B cell (primary cell): ENCODE results near the gene HMGCS1. TPM values are rescaled to one million over a fixed set of nuclear protein-coding genes. Genes with fewer than 3 reads are reported as not detected.

Source experiments
- ATAC-seq: fragments of 200-7000 bp; cut with Tn5 transposase; one replicate; pipeline ENCODE4 v1.10.0; 2021; ENCODE audit warnings: low read depth, mild to moderate bottlenecking, moderate number of reproducible peaks, moderate library complexity
- CTCF ChIA-PET: fragments of 350-600 bp; sonication (Branson Sonifier 250); formaldehyde crosslinking; loops from one replicate; lab custom pipeline; 2021; ENCODE audit warnings: antibody characterized with exemption, inconsistent platforms; lab: Charles Lee
- POLR2A ChIA-PET: fragments of 350-600 bp; sonication (Branson Sonifier 250); formaldehyde crosslinking; loops from one replicate; lab custom pipeline; 2021; ENCODE audit warnings: antibody characterized with exemption; lab: Charles Lee
- DNase-seq: peaks from one replicate; pipeline ENCODE4 v3.0.0; 2013
- H2AFZ ChIP-seq: 2 replicates; pipeline ENCODE4 v1.6.1; 2012; ENCODE audit warnings: mild to moderate bottlenecking, low read depth, low read length; ENCODE audit not compliant: insufficient read depth, poor library complexity, severe bottlenecking
- H3K27ac ChIP-seq, 2 donors: 1 replicate in 1 of 2; 2 replicates in 1 of 2; pipeline ENCODE4 v1.5.1; 2012 to 2013; ENCODE audit warnings: low read length in 2 of 2, mild to moderate bottlenecking in 2 of 2, moderate library complexity in 1 of 2
- H3K27me3 ChIP-seq, 4 experiments: fragments of 200-600 bp in 1 of 4; sonication (generic) in 1 of 4; replicated peaks in 1 of 4; 1 replicate in 2 of 4; 2 replicates in 2 of 4; pipeline versions ENCODE4 v1.6.1 to v1.7.0; 2013 to 2016; ENCODE audit warnings: low read length in 3 of 4, mild to moderate bottlenecking in 2 of 4, mixed read lengths in 1 of 4, moderate library complexity in 1 of 4; ENCODE audit not compliant: insufficient read depth in 4 of 4, control insufficient read depth in 3 of 4; ENCODE audit errors: control extremely low read depth in 1 of 4
- H3K36me3 ChIP-seq, 2 experiments: replicated peaks in 1 of 2; 1 replicate in 1 of 2; 2 replicates in 1 of 2; pipeline versions ENCODE4 v1.6.1 to v1.7.1; 2013; ENCODE audit warnings: low read length in 1 of 2; ENCODE audit not compliant: insufficient read depth in 2 of 2, control insufficient read depth in 1 of 2; ENCODE audit errors: control extremely low read depth in 1 of 2, extremely low read depth in 1 of 2
- H3K4me1 ChIP-seq, 2 donors: fragments of 200-600 bp in 1 of 2; sonication (generic) in 1 of 2; 1 replicate in 1 of 2; 2 replicates in 1 of 2; pipeline versions ENCODE4 v1.5.1 to v1.6.1; 2013 to 2017; ENCODE audit warnings: low read length in 2 of 2; ENCODE audit not compliant: control insufficient read depth in 2 of 2, insufficient read depth in 2 of 2
- H3K4me2 ChIP-seq: replicated peaks from 2 replicates; pipeline ENCODE3; 2012; ENCODE audit warnings: mild to moderate bottlenecking, low read depth, low read length; ENCODE audit not compliant: poor library complexity, severe bottlenecking
- H3K4me3 ChIP-seq, 5 experiments: fragments of 200-600 bp in 1 of 5; sonication (generic) in 1 of 5; 1 replicate in 3 of 5; 2 replicates in 2 of 5; pipeline versions ENCODE4 v1.5.1 to v1.7.0; 2011 to 2016; ENCODE audit warnings: low read length in 4 of 5, mild to moderate bottlenecking in 4 of 5, low read depth in 2 of 5, control low read depth in 1 of 5, moderate library complexity in 1 of 5; ENCODE audit not compliant: insufficient read depth in 1 of 5; ENCODE audit errors: control extremely low read depth in 1 of 5, extremely low read depth in 1 of 5
- H3K79me2 ChIP-seq: fragments of 200-600 bp; sonication (generic); one replicate; pipeline ENCODE4 v1.6.0; 2016; ENCODE audit warnings: low read length; ENCODE audit not compliant: control insufficient read depth, insufficient read depth
- H3K9ac ChIP-seq: fragments of 200-600 bp; sonication (generic); 2 replicates; pipeline ENCODE4 v1.6.1; 2017; ENCODE audit warnings: mild to moderate bottlenecking, low read length, moderate library complexity
- H3K9me3 ChIP-seq, 3 donors: one replicate each; pipeline versions ENCODE4 v1.6.1 to v1.7.1; 2013; ENCODE audit warnings: low read length in 2 of 3; ENCODE audit not compliant: control insufficient read depth in 2 of 3, insufficient read depth in 1 of 3; ENCODE audit errors: control extremely low read depth in 1 of 3
- H4K20me1 ChIP-seq: 2 replicates; pipeline ENCODE4 v1.6.0; 2012; ENCODE audit warnings: mild to moderate bottlenecking, low read length; ENCODE audit not compliant: insufficient read depth, control insufficient read depth, poor library complexity, severe bottlenecking
- H3K27ac Mint-ChIP-seq: one replicate; pipeline ENCODE4 v1.8.0; 2021; ENCODE audit warnings: mixed read lengths
- H3K27me3 Mint-ChIP-seq: one replicate; pipeline ENCODE4 v1.8.0; 2021; ENCODE audit warnings: mixed read lengths
- H3K4me1 Mint-ChIP-seq: one replicate; pipeline ENCODE4 v1.8.0; 2021; ENCODE audit warnings: mixed read lengths
- H3K4me3 Mint-ChIP-seq: one replicate; pipeline ENCODE4 v1.8.0; 2021; ENCODE audit warnings: mixed read lengths
- H3K9me3 Mint-ChIP-seq: one replicate; pipeline ENCODE4 v1.8.0; 2022; ENCODE audit warnings: mixed read lengths; ENCODE audit not compliant: insufficient read depth
- EZH2 ChIP-seq: IDR thresholded peaks from 2 replicates; pipeline ENCODE4 v1.6.1; 2012; ENCODE audit warnings: borderline replicate concordance, low read depth, mild to moderate bottlenecking, moderate library complexity, low read length; ENCODE audit not compliant: insufficient read depth, poor library complexity, severe bottlenecking
- WGBS: methylation state at CpG from one replicate; pipeline ENCODE4 v1.1.5; 2013; ENCODE audit warnings: missing lambda C conversion rate; ENCODE audit not compliant: insufficient coverage; 5-methylcytosine and 5-hydroxymethylcytosine counted together
- intact Hi-C: fragments of 100-400 bp; cut with micrococcal nuclease; formaldehyde crosslinking; loops from one replicate; pipeline ENCODE4 v1.10.0; 2022
- polyA plus RNA-seq: library from polyadenylated mRNA; depleted of rRNA; stranded (reverse); fragments of >200 nt; gene quantifications from 2 replicates; pipeline ENCODE4 v1.2.3, GENCODE V29; 2012
- total RNA-seq, 2 donors: library from RNA; stranded (reverse); fragments of 120-200 nt in 1 of 2; gene quantifications; 1 replicate in 1 of 2; 2 replicates in 1 of 2; pipeline versions ENCODE4 v1.2.3 to v1.2.4, GENCODE V29; 2013 to 2022
- TF ChIP-seq, protein P1 (sequence below): fragments of 200-600 bp; IDR thresholded peaks from one replicate; pipeline ENCODE4 v1.8.0; 2022; ENCODE audit warnings: antibody characterized with exemption, mild to moderate bottlenecking

The HMGCS1 gene
- total and polyA plus RNA-seq, 2 donors (not counting 1 experiment from before 2014, with no cell fraction given) = 16.3 to 68.7 TPM

GRCh38 chr5:43357067-43357466 is 43.9 kb upstream of the HMGCS1 start:
- Histone ChIP-seq H4K20me1 (no peaks in the 10 kb centered on the region), H3K36me3 (no peaks in the 10 kb centered on the region), H3K4me2 (no peak overlapping the region), H3K9me3 (peaks cover 0 to 11% (median 6%) of the 10 kb centered on the region in 3 donors), H2AFZ (no peak overlapping the region), H3K27me3 (no peaks in the 10 kb centered on the region), H3K27ac (no peak overlapping the region), H3K4me3 (no peak overlapping the region), H3K79me2 (no peaks in the 10 kb centered on the region), H3K4me1 (no peaks in the 10 kb centered on the region), H3K9ac (no peak overlapping the region)
- ATAC-seq = no peak
- 100% methylated on average over 1 of the region's 2 CpGs for WGBS
- H3K27ac Mint-ChIP-seq = no peak overlapping the region
- CTCF ChIA-PET = no interaction called here
- intact Hi-C loops = no loop called here
- DNase-seq = no peak
- POLR2A ChIA-PET = no interaction called here
- H3K9me3 Mint-ChIP-seq = peaks cover 14% of the 10 kb centered on the region
- TF ChIP-seq EZH2 = no peak
- TF ChIP-seq, protein P1, sequence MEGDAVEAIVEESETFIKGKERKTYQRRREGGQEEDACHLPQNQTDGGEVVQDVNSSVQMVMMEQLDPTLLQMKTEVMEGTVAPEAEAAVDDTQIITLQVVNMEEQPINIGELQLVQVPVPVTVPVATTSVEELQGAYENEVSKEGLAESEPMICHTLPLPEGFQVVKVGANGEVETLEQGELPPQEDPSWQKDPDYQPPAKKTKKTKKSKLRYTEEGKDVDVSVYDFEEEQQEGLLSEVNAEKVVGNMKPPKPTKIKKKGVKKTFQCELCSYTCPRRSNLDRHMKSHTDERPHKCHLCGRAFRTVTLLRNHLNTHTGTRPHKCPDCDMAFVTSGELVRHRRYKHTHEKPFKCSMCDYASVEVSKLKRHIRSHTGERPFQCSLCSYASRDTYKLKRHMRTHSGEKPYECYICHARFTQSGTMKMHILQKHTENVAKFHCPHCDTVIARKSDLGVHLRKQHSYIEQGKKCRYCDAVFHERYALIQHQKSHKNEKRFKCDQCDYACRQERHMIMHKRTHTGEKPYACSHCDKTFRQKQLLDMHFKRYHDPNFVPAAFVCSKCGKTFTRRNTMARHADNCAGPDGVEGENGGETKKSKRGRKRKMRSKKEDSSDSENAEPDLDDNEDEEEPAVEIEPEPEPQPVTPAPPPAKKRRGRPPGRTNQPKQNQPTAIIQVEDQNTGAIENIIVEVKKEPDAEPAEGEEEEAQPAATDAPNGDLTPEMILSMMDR = no peak
- no peak overlapping the region for H3K4me3 Mint-ChIP-seq
- no peaks in the 10 kb centered on the region for H3K27me3 Mint-ChIP-seq
- H3K4me1 Mint-ChIP-seq = no peaks in the 10 kb centered on the region

DNA sequence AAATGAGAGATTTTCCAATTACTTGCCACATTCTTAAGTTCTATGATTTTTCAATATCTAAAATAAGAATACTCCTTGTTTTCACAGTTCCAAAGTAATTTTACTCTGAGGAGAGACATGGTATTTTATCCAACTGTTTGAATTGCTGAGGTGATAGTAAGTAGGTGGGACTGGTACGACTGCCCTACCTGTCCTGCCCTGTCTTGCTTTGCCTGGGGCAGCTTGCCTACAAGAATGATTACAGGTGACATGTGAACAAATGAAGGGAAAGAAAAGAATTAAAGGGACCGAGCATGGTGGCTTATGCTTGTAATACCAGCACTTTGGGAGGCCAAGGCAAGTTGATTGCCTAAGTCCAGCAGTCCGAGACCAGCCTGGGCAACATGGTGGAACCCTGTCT is 41.6 kb upstream of the HMGCS1 start:
- intact Hi-C loops = no loop called here
- no peaks in the 10 kb centered on the region for H3K4me1 Mint-ChIP-seq
- peaks cover 2% of the 10 kb centered on the region for H3K9me3 Mint-ChIP-seq
- Histone ChIP-seq H4K20me1 (no peaks in the 10 kb centered on the region), H3K9ac (no peak overlapping the region), H3K4me3 (no peak overlapping the region), H3K27me3 (no peaks in the 10 kb centered on the region), H3K4me2 (no peak overlapping the region), H3K9me3 (peaks cover 0 to 5% (median 4%) of the 10 kb centered on the region in 3 donors), H3K27ac (no peak overlapping the region), H3K36me3 (no peaks in the 10 kb centered on the region), H3K4me1 (no peaks in the 10 kb centered on the region), H3K79me2 (no peaks in the 10 kb centered on the region), H2AFZ (no peak overlapping the region)
- TF ChIP-seq EZH2 = no peak
- TF ChIP-seq, protein P1 = no peak
- no peak overlapping the region for H3K4me3 Mint-ChIP-seq
- ATAC-seq = no peak
- CTCF ChIA-PET = no interaction called here
- DNase-seq = no peak
- WGBS = 100% methylated on average over 1 of the region's 3 CpGs
- H3K27me3 Mint-ChIP-seq = no peaks in the 10 kb centered on the region
- no peak overlapping the region for H3K27ac Mint-ChIP-seq
- POLR2A ChIA-PET = no interaction called here
